NCI-H1436 treated with DMSO at 0.1 percent for 48 hours (cell line): ENCODE data around the gene SWSAP1.
"Not testable (repeated sequence)": the region's sequence is repeated elsewhere in the genome, so short reads cannot be mapped to it uniquely, and the experiment has no call there.

Experiments
- DNase-seq: peaks from one replicate; lab custom pipeline; 2025; lab: John Stamatoyannopoulos, UW

Gene SWSAP1, protein sequence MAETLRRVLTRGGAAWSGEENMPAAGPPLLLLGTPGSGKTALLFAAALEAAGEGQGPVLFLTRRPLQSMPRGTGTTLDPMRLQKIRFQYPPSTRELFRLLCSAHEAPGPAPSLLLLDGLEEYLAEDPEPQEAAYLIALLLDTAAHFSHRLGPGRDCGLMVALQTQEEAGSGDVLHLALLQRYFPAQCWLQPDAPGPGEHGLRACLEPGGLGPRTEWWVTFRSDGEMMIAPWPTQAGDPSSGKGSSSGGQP

GRCh38 chr19:11374433-11375142, at the start of gene SWSAP1:
TSS of gene SWSAP1 (plus strand) at chr19:11374666. CDS start at chr19:11374681, 15 bp downstream.
- peak; percentile 99 for DNase-seq

- DNase-seq: no peak
These were observed 49.6 kb upstream of the SWSAP1 start for GRCh38 chr19:11324748-11325389.

DNA sequence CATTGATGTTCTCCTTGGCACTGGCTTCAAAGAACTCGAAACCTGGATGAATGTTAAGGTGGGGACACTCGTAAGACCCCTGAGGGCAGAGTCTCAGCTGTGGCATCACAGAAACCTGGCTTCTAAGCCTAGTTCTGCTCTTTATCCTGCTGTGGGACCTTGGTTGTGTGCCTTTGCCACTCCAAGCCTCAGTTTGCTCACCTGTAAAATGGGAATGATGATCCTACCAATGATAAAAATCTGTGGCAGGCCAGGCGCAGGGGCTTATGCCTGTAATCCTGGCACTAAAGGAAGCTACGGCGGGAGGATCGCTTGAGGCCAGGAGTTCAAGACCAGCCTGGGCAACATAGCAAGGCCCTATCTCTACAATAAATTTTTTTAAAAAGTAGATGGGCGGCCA, 48.9 kb upstream of the SWSAP1 start:
- no peak for DNase-seq

DNA sequence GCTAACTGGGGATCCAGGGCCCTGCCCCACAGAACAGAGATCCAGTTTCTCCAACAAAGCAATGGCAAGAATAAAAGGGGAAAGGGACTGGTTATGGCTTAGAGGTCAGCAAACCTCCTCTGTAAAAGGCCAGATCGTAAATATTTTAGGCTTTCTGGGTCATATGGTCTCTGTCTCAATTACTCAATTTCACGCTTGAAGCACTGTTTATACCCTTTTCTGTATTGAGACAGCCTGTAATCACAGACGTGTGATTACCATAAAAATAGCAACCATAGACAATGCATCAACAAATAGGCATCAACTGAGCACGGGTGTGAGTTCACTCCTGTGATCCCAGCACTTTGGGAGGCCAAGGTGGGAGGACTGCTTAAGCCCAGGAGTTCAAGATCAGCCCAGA, 44.3 kb upstream of the SWSAP1 start:
- DNase-seq: no peak

DNA sequence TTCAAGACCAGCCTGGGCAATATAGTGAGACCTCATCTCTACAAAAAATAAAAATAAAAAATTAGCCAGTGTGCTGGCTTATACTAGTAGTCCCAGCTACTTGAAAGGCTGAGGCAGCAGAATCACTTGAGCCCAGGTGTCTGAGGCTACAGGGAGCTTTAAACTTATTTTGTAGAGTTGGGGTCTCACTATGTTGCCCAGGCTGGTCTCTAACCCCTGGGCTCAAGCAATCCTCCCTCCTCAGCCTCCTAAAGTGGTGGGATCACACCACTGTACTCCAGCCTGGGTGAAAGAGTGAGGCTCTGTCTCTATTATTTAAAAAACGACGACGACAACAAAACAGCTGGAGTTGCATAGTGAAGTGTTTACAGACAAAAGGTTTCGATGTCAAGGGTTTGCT, 43.0 kb upstream of the SWSAP1 start:
- no peak for DNase-seq

DNA sequence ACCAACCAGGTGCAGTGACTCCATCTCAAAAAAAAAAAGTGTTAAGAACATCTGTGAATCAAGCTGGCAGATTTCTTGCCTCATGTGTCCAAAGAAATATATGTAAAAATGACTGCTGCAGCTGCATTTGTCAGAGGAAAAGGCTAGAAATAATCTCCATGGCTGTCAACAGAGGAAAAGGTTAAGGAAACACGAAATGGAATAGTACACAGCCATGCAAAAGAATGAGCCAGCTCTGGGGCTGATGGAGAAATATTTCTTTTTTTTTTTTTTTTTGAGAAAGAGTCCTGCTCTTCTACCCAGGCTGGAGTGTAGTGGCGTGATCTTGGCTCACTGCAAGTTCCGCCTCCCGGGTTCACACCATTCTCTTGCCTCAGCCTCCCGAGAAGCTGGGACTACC, 41.6 kb upstream of the SWSAP1 start:
- no peak for DNase-seq

- not testable (repeated sequence) for DNase-seq
These were observed 40.6 kb upstream of the SWSAP1 start for GRCh38 chr19:11333838-11334237.

DNA sequence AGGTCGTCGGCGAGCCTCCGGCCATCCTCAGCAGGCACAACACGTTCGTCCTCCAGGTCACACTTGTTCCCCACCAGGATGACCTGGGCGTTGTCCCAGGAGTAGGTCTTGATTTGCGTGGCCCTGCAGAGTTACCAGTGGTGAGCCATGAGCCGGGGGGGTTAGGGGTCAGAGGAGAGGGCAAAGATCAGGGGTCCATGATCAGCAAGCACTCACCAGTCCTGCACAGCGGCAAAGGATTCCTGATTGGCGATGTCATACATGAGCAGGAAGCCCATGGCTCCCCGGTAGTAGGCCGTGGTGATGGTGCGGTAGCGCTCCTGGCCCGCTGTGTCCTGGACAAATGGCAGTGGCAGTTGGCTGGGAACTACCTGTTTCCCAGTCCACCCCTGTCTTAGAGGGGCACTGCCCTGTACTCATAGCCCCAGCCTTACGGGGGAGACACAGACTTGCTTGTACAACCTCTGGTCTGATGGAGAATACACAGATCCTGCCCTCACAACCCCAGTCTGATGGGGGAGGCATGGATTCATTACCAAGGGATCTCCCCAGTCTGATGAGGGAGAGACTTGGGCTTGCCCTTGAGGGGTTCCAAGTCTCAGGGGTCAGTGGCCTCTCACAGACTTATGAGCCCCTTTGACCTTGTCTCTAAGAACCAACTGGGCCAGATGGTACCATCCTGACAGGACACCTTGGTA, 38.9 kb upstream of the SWSAP1 start:
- DNase-seq: no peak

DNA sequence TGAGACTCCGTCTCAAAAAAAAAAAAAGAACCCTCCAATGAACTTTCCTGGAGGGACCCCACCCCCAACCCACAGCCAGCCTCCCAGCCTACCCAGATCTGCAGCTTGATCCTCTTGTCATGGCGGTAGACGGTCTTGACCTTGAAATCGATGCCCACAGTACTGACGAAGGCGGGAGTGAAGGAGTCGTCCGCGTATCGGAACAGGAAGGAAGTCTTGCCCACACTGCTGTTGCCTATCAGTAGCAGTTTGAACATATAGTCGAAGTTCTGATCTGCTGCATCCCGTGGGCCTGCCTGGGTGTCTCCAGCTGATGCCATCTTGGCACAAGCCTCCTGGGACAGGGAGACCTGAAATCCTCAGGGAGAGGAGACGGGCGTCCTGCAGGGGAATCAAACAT, 37.4 kb upstream of the SWSAP1 start:
- DNase-seq: no peak

- DNase-seq: no peak
These were observed 36.3 kb upstream of the SWSAP1 start for GRCh38 chr19:11338121-11338520.

- no peak for DNase-seq
These were observed 35.8 kb upstream of the SWSAP1 start for GRCh38 chr19:11338569-11339253.

DNA sequence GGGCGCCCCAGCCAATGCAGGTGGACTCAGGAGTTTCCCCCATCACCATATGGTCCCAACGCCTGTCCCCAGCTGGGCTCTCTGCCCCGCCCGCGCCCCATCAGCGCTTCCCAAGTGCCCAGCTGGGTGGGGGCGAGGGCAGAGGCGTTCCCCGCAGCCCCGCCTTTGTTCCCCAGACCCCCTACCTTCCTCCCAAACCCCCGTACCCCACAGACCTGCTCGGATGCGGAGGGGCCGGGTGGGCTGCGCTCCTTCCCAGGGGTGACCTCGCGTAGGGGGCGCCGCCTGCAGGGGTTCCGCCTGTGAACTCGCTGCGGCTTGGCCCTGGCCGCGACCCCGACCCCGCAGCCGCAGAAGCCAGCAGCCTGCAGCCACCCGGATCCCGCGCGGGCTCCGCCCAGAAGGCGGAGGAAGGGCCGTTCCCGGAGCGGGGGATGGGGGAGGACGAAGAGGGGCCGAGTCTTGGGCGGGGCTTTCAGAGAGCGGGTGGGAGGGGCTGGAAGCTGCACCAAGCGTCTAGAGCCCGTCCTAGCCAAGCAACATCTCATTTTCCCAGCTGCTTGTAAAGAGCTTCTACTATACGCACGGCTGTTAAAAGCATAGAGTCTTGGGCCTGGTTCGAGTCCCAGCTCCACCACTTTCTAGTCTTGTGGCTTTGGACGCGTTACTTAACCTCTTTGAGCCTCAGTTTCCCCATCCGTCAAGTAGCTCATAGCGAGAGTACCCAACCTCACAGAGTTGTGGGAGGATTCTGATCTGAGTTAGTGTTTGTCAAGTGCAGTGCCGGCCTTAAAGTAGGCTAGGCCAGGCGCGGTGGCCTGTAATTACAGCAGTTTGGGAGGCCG, 35.0 kb upstream of the SWSAP1 start, which contains the start of gene RAB3D:
TSS of gene RAB3D (minus strand) at position 404 of the 845 bp plus-strand sequence. CDS start 2,258 bp downstream, outside the sequence.
- peak; percentile 86 for DNase-seq

DNA sequence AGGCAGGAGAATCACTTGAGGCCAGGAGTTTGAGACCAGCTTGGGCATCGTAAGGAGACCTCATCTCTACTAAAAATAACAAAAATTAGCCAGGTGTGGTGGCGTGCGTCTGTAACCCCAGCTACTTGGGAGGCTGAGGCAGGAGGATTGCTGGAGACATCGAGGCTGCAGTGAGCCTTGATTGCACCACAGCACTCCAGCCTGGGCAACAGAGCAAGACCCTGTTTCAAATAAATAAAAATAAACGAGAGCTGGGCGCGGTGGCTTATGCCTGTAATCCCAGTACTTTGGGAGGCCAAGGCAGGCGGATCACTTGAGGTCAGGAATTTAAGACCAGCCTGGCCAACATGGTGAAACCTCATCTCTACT, 34.4 kb upstream of the SWSAP1 start:
- DNase-seq: not testable (repeated sequence)

DNA sequence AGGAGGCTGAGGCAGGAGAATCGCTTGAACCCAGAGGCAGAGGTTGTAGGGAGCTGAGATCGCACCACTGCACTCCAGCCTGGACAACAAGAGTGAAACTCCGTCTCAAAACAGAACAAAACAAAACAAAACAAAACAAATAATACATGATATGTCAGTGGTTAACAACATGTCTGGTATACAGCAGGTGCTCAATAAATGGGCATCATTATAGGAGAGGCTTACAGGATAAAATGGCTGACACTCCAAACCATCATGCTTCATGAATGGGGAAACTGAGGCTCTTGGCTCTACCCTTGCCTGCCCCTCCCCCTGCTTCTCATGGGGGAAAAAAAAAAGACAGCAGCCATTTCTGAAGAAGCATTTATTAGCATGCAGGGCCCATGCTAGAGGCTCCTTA, 32.0 kb upstream of the SWSAP1 start:
- no peak for DNase-seq

GRCh38 chr19:11345122-11345803, 29.2 kb upstream of the SWSAP1 start:
- no peak for DNase-seq

DNA sequence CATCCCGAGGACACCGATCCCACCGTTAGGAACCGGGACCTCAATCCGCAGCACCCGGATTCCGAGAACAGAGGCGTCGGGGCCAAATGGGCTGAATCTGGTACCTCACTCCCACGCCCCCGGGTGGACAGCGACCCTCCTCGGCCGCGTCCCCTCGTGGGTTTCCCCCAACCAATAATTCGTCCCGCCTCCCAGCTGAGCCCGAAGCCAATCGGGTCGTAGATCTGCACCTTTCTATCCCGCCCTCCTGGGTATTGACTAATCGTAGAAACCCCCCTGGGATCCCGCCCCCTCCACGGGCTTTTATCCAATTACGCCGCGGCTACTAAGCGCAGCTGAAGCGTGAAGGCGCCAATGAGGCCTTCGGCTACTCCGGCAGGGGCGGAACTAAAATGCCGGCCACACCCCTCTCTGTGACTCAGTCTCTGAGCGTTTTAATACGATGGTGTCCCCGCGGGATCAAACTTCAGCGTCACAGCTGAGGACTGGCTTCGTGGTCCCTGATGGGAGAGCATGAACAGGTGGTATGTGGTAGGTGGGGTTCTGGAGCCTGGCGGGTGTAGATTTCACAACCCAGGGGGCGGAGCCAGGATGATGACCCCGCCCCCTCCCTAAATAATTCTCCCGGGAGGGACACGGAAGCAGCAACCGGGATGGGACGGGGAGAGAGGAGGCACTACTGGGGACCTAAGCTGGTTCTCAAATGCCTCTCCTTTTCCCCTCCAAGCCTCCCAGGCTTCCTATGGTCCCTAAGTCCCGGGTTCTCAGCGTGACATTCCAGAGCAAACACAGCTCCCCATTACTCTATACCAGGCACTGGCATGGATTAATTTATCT, 28.1 kb upstream of the SWSAP1 start, which contains the start of the genes CCDC159 and TMEM205:
TSS of gene CCDC159 (plus strand) at position 416 of the 837 bp plus-strand sequence. CDS start at position 504, 88 bp downstream.
TSS of gene TMEM205 (minus strand) at position 165 of the 837 bp plus-strand sequence. CDS start 649 bp downstream, outside the sequence.
- DNase-seq: peak; percentile 96

- DNase-seq: no peak
These were observed 26.9 kb upstream of the SWSAP1 start for GRCh38 chr19:11347546-11348039.

- no peak for DNase-seq
These were observed 25.3 kb upstream of the SWSAP1 start for GRCh38 chr19:11349171-11349570.

DNA sequence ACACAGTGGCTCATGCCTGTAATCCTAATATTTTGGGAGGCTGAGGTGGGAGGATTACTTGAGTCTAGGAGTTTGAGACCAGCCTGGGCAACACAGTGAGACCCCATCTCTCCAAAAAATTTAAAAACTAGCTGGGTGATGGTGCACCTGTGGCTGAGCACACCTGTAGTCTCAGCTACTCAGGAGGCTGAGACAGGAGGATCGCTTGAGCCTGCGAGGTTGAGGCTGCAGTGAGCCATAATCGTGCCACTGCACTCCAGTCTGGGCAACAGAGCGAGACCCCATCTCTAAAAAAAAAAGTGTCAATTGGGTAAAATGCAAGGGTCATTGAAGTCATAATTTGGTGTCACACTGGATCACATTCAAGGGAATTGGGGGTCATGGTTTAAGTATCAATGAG, 20.4 kb upstream of the SWSAP1 start:
- not testable (repeated sequence) for DNase-seq
